Colonic mucosa (tissue), 4 donors: ENCODE data around the gene TMC5. TPM values are rescaled to one million over a fixed set of nuclear protein-coding genes. Genes with fewer than 3 reads are reported as not detected.

Experiments
- DNase-seq: peaks from one replicate; pipeline ENCODE4 v3.0.0-alpha.2; 2020
- H3K27ac ChIP-seq: fragments of 200-600 bp; one replicate; pipeline ENCODE4 v1.8.0; 2021
- H3K27me3 ChIP-seq: fragments of 200-600 bp; one replicate; pipeline ENCODE4 v1.8.0; 2021
- H3K36me3 ChIP-seq: fragments of 200-600 bp; one replicate; pipeline ENCODE4 v1.8.0; 2021
- H3K4me1 ChIP-seq: fragments of 200-600 bp; one replicate; pipeline ENCODE4 v1.8.0; 2021; ENCODE audit warnings: mild to moderate bottlenecking
- H3K4me3 ChIP-seq: fragments of 200-600 bp; one replicate; pipeline ENCODE4 v1.8.0; 2021
- H3K9ac ChIP-seq, 2 donors: one replicate each; pipeline ENCODE4 v1.7.0; 2013; ENCODE audit warnings: control low read depth in 2 of 2, low read depth in 2 of 2, low read length in 2 of 2
- H3K9me3 ChIP-seq: fragments of 200-600 bp; one replicate; pipeline ENCODE4 v1.8.0; 2021
- CTCF ChIP-seq: fragments of 200-600 bp; IDR thresholded peaks from one replicate; pipeline ENCODE4 v1.8.0; 2022; ENCODE audit warnings: antibody characterized with exemption, mild to moderate bottlenecking
- intact Hi-C: fragments of 100-400 bp; cut with DNase I; formaldehyde crosslinking; loops from one replicate; pipeline ENCODE4 v1.14.1; 2022
- total RNA-seq, 2 donors: library from RNA; stranded (reverse); fragmentation: NEBNext Ultra II Directional in 1 of 2; extraction: Animal tissue kit (Norgen Biotek cat#: 25700) in 1 of 2; gene quantifications; one replicate each; pipeline ENCODE4 v1.2.1, GENCODE V29; 2021
- donor health status: healthy.
- donor health status: DM: no; HTN: no; CAD: no.
- donor health status: DM: no; HTN: no; CAD: no.

Gene TMC5
- total RNA-seq, 2 donors from 2014 or later: 54.5 to 113 TPM

- H3K27me3 ChIP-seq: no peaks in the 10 kb centered on the region
- H3K27ac ChIP-seq: no peak overlapping the region
- no peaks in the 10 kb centered on the region for H3K9me3 ChIP-seq
- no peak overlapping the region for H3K4me3 ChIP-seq
- no peak for DNase-seq
- no peak for TF ChIP-seq CTCF
- no peaks in the 10 kb centered on the region for H3K36me3 ChIP-seq
- no peak overlapping the region for H3K9ac ChIP-seq
- intact Hi-C loops: no loop called here
- no peaks in the 10 kb centered on the region for H3K4me1 ChIP-seq
Measured at GRCh38 chr16:19450186-19450585, 32.5 kb downstream of the TMC5 start.

GRCh38 chr16:19458722-19459379, 41.2 kb downstream of the TMC5 start:
- TF ChIP-seq CTCF: no peak
- Histone ChIP-seq H3K36me3 (no peaks in the 10 kb centered on the region), H3K27ac (no peak overlapping the region), H3K4me3 (no peak overlapping the region), H3K9ac (no peak overlapping the region), H3K27me3 (no peaks in the 10 kb centered on the region), H3K9me3 (no peaks in the 10 kb centered on the region), H3K4me1 (no peaks in the 10 kb centered on the region)
- DNase-seq: no peak
- intact Hi-C loops: no loop called here

- no peaks in the 10 kb centered on the region for H3K27me3 ChIP-seq
- no peaks in the 10 kb centered on the region for H3K9me3 ChIP-seq
- no peak overlapping the region for H3K4me3 ChIP-seq
- no peak overlapping the region for H3K9ac ChIP-seq
- H3K27ac ChIP-seq: no peak overlapping the region
- no peaks in the 10 kb centered on the region for H3K4me1 ChIP-seq
- no peak for TF ChIP-seq CTCF
- H3K36me3 ChIP-seq: no peaks in the 10 kb centered on the region
- no peak for DNase-seq
- intact Hi-C loops: no loop called here
Measured at GRCh38 chr16:19460397-19460796, 42.7 kb downstream of the TMC5 start.

GRCh38 chr16:19463468-19464315, 46.0 kb downstream of the TMC5 start:
- DNase-seq: peak; percentile 56

GRCh38 chr16:19468300-19468699, 50.6 kb downstream of the TMC5 start:
- no peaks in the 10 kb centered on the region for H3K4me1 ChIP-seq
- intact Hi-C loops: no loop called here
- no peaks in the 10 kb centered on the region for H3K36me3 ChIP-seq
- no peak overlapping the region for H3K9ac ChIP-seq
- no peak for DNase-seq
- no peak overlapping the region for H3K4me3 ChIP-seq
- no peaks in the 10 kb centered on the region for H3K9me3 ChIP-seq
- no peak overlapping the region for H3K27ac ChIP-seq
- TF ChIP-seq CTCF: no peak
- H3K27me3 ChIP-seq: no peaks in the 10 kb centered on the region

More at GRCh38 chr16:19463468-19464315, 46.0 kb downstream of the TMC5 start:
- peak overlapping the region; percentile 27 for H3K27ac ChIP-seq
- no peaks in the 10 kb centered on the region for H3K36me3 ChIP-seq
- intact Hi-C loops: no loop called here
- no peaks in the 10 kb centered on the region for H3K9me3 ChIP-seq
- H3K4me1 ChIP-seq: no peaks in the 10 kb centered on the region
- H3K27me3 ChIP-seq: no peaks in the 10 kb centered on the region
- no peak overlapping the region for H3K9ac ChIP-seq
- no peak overlapping the region for H3K4me3 ChIP-seq
- no peak for TF ChIP-seq CTCF
